Measurements from ENCODE around the gene PRM1. TPM values are rescaled to one million over a fixed set of nuclear protein-coding genes. Genes with fewer than 3 reads are reported as not detected.

PRM1 gene
- total RNA-seq, 1 donor from 2014 or later, result not detected

- DNase-seq (ENCODE audit: low read depth), result no peak
Observed at GRCh38 chr16:11273721-11274324, 7.3 kb downstream of the PRM1 start.

DNA sequence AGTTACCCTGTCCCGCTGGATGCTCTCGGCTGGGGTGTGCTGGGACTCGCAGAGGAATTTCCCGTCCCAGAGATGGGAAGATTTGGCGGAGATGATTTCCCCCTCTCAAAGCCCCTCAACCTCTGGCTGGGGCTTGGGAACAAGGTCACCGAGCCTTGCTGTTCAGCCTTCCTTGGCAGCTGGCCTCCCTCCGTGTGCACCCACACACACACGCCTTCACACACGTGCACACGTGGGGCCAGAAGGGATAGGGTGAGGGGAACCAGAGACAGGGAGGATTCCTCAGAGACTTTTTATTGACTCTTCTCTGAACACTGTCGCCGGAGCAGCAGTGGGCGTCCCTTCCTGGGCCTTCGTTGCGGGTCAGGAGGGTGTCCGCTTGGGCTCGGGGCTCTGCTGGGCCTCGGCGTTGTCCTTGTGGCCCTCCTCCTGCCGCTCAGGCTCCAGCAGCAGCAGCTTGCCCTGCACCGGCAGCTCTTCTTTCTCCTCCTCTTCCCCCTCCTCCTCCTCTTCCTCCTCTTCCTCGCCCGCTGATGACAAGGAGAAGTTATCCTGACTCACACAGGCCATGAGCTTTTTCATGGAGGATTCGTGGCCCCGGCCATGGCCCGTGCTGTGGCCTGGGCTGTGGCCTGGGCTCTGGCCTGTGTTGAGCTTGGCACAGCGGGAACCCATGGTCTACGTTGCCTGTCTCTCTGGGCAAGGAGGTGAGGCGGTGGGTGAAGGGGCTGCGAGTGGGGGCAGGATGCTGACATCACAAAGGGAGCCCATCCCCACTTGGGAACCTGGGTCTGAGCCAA lies 8.0 kb downstream of the PRM1 start, which contains the start of gene PRM3:
PRM3 (minus strand) TSS at position 709 of the 800 bp plus-strand sequence; CDS start at position 675, 34 bp downstream.
- no peak for DNase-seq (ENCODE audit: low read depth)

- DNase-seq (ENCODE audit: low read depth), result no peak
Observed at GRCh38 chr16:11272484-11272883, 8.6 kb downstream of the PRM1 start.

DNA sequence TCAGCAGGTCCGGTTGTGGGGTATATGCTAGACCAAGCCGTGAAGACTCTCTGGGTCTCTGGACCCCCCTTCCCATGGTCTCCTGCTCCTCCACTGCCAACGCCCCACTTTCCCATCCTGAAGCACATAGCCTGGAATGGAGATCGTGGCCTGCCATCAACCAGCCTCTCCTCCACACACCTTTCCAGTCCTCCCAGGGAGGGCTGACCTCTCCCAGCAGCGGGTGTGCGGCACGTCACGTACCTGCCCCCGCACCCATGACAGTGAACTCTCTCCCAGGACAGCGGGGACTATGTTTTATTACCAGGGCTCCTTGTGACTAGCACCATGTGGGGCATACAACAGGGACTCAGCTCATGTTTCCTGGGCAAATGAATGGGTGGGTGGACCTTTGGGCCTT lies 9.5 kb downstream of the PRM1 start:
- DNase-seq (ENCODE audit: low read depth), result no peak

DNA sequence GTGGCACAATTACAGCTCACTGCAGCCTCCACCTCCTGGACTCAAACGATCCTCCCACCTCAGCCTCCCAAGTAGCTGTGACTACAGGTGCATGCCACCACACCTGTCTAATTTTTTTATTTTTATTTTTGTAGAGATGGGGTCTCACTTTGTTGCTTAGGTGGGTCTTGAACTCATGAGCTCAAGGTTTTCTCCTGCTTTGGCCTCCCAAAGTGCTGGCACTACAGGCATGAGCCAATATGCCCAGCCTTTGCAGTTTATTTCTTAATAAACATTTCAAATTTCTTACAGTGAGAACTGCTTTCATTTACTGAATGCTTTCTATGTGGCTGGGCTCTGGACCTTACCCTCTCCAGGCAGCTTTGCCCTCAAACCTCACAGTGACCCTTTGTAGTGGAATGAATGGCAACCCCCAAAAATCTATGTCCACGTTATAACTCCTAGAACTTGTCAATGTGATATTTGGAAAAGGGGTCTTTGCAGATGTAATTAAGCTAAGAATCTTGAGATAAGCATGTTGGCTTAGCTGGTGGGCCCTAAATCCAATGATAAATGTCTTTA lies 10.4 kb downstream of the PRM1 start:
- DNase-seq (ENCODE audit: low read depth), result no peak

- DNase-seq (ENCODE audit: low read depth), result no peak
Observed at GRCh38 chr16:11268921-11269375, 12.2 kb downstream of the PRM1 start, which contains the start of gene TNP2. TNP2 (minus strand) TSS chr16:11269325; CDS start chr16:11269262, 63 bp downstream.

GRCh38 chr16:11265124-11265523 lies 16.0 kb downstream of the PRM1 start:
- no peak for DNase-seq (ENCODE audit: low read depth)

DNA sequence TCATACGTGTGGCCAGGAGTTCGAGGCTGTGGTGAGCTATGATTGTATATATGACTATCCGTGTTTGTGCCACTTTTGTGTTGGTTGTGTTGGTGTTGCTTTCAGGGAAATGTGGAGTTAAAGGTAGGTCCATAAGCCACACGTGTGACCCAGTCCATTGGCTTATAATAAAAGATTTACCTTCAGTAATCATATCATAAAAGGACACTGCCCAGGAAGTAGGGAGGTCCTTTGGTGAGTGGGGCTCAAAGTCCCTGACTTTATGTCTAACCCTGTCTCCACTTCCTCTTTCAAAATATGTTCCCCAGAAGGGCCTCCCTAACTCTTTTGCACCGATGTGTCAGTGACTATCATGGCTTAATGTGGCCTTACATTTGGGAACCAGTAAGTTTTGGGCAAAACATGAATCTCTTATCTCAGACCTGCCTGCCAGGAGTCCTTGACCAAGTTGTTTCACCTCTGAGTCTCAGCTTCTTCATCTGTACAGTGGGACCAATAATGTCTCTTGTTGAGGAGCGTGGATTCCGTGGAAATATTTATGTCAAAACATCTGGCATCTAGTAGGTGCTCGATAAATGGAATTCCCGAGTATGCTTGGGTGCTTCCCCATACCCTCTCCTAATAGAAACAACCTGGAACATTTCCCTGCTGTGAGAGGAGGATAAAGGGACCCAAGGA lies 16.8 kb downstream of the PRM1 start:
- no peak for DNase-seq (ENCODE audit: low read depth)

DNA sequence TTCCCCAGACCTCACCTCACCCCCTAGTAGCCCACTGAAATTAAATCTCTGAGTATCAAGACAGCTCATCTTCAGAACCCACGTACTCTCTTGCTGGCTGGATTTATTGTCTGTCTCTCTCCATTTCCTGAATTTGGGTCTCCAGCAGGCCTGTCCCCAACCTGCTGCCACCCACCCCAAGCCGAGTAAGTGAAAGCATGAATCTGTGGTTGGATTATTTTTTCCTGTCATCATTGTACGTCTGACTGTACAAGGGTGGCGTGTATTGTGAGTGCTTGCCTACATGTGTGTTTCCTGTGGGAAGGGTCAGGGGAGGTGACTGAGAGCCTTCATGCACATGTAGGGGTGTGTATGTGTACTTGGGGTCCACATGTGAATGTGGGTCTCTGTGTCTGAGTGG lies 17.4 kb downstream of the PRM1 start:
- no peak for DNase-seq (ENCODE audit: low read depth)

- no peak for DNase-seq (ENCODE audit: low read depth)
Observed at GRCh38 chr16:11262915-11263314, 18.2 kb downstream of the PRM1 start.

GRCh38 chr16:11260596-11260966 lies 20.5 kb downstream of the PRM1 start:
- DNase-seq (ENCODE audit: low read depth), result no peak

DNA sequence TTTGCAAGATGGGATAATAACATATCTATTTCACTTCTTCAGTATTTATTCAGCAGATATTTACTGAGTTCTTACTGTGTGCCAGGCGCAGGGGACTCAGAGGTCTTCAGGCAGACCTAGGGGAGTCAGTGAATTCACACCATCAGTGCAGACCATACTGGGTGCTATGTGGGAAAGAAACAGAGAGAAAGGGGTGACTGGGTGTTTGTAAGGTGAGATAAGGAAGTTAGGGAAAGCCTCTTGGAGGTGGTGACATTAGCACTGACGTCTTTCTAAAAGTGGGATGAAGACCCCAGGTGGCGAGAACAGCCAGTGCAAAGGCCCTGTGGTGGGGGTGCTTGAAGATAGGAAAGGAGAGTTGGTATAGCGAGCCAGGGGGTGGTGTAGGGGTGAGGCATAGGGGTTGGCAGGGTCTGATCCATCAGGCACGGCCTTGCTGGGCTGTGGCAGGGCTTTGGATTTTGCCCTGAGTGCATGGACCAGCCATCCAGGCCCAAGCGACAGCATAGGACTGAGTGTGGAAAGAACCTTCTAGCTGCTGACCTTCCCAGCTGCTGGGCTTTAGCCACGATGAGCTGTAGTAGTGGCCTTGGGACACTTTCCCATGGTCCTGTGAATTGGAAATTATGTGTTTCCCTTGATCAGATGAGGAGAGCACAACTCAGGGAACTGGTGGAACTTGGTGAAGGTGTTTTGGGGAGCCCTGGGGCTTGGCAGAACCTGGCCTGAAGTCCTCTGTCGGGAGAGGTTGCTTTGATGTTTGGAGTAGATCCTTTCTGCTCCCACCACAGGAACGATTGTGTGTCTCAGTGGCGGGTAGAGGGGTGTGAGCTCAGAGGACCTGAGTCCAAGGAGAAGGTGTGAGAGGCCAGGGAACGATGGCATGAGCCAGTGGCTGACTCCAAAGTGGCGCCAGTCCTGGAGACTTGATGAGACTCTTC lies 21.2 kb downstream of the PRM1 start:
- DNase-seq (ENCODE audit: low read depth), result no peak

- no peak for DNase-seq (ENCODE audit: low read depth)
Observed at GRCh38 chr16:11258553-11259492, 22.3 kb downstream of the PRM1 start.

GRCh38 chr16:11257131-11257938 lies 23.8 kb downstream of the PRM1 start:
- DNase-seq (ENCODE audit: low read depth), result peak; percentile 86

- peak; percentile 85 for DNase-seq (ENCODE audit: low read depth)
Observed at GRCh38 chr16:11256661-11257130, 24.4 kb downstream of the PRM1 start.

DNA sequence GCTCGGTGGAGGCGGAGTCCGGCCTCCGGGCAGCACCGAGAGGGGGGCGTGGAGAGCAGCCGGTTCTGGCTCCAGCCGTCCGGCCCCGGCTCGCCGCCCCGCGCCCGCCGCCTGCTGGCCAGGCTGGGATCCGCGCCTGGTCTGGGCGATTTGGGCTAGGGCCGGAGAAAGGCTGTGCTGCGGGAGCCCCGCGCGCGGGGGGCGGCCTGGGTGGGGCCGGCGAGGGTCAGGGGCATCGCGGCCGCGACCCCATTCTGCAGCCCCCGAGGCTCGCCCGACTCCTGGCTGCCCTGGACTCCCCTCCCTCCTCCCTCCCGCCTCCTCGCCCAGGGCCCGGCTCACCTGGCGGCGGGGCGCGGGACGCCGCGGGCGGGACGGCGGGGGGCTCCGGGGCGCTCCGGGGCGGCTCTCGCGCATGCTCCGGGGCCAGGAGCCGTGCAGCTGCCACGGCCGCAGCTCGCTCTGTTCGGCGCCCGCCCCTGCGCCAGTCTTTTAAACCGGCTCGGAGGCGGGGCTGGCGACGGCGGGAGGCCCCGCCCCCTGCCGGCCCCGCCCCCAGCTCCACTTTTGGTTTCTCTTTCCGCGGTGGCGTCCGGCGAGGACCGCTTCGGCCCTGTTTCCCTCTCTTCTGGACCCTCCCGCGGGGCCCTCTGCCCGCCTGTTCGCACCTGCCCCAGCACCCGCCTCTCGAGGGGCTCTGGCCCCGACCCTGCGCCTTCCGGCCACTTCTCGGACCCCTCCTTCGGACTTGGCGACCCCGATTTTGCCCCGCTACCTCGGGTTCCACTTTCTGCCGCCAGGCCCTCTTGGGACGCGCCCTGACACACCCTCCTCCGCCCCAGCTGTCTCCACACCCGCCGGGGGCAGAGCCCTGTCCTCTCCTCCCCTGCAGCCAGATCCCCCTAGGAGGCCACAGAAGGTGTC lies 25.1 kb downstream of the PRM1 start, which contains the start of gene SOCS1:
SOCS1 (minus strand) TSS at position 468 of the 924 bp plus-strand sequence. CDS start 726 bp downstream, outside the sequence.
- peak; percentile 88 for DNase-seq (ENCODE audit: low read depth)
